BE2C (cell line): Measurements from ENCODE around the gene PRRT1B.
A peak's percentile ranks its signal among the peaks of the same experiment; 100 is the strongest.

Experiments used
- DNase-seq: peaks from one replicate; pipeline ENCODE4 v3.0.0-alpha.2; 2020
- H3K27me3 ChIP-seq: fragments of 250-450 bp; sonication (Bioruptor Pico); 2 replicates; pipeline ENCODE4 v1.5.1; 2020; ENCODE audit warnings: mild to moderate bottlenecking
- H3K36me3 ChIP-seq: fragments of 250-450 bp; sonication (Bioruptor Pico); 2 replicates; pipeline ENCODE4 v1.5.1; 2020; ENCODE audit warnings: mild to moderate bottlenecking
- H3K4me1 ChIP-seq: fragments of 250-450 bp; sonication (Bioruptor Pico); 2 replicates; pipeline ENCODE4 v1.5.1; 2020
- H3K4me3 ChIP-seq: 2 replicates; pipeline ENCODE4 v1.5.1; 2011; ENCODE audit warnings: low read depth, low read length
- H3K9me3 ChIP-seq: fragments of 250-450 bp; sonication (Bioruptor Pico); 2 replicates; pipeline ENCODE4 v1.5.1; 2020
- TF ChIP-seq, protein P1 (sequence below): IDR thresholded peaks from 2 replicates; pipeline ENCODE4 v1.5.1; 2012; ENCODE audit warnings: mild to moderate bottlenecking, low read depth, low read length

PRRT1B gene

GRCh38 chr9:131529597-131530545, 15.5 kb upstream of the PRRT1B start:
- peaks cover 22% of the 10 kb centered on the region for H3K36me3 ChIP-seq
- no peaks in the 10 kb centered on the region for H3K27me3 ChIP-seq
- DNase-seq = no peak
- H3K9me3 ChIP-seq = no peaks in the 10 kb centered on the region
- H3K4me1 ChIP-seq = no peaks in the 10 kb centered on the region
- peak overlapping the region; percentile 73 for H3K4me3 ChIP-seq
- TF ChIP-seq, protein P1, sequence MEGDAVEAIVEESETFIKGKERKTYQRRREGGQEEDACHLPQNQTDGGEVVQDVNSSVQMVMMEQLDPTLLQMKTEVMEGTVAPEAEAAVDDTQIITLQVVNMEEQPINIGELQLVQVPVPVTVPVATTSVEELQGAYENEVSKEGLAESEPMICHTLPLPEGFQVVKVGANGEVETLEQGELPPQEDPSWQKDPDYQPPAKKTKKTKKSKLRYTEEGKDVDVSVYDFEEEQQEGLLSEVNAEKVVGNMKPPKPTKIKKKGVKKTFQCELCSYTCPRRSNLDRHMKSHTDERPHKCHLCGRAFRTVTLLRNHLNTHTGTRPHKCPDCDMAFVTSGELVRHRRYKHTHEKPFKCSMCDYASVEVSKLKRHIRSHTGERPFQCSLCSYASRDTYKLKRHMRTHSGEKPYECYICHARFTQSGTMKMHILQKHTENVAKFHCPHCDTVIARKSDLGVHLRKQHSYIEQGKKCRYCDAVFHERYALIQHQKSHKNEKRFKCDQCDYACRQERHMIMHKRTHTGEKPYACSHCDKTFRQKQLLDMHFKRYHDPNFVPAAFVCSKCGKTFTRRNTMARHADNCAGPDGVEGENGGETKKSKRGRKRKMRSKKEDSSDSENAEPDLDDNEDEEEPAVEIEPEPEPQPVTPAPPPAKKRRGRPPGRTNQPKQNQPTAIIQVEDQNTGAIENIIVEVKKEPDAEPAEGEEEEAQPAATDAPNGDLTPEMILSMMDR = no peak

DNA sequence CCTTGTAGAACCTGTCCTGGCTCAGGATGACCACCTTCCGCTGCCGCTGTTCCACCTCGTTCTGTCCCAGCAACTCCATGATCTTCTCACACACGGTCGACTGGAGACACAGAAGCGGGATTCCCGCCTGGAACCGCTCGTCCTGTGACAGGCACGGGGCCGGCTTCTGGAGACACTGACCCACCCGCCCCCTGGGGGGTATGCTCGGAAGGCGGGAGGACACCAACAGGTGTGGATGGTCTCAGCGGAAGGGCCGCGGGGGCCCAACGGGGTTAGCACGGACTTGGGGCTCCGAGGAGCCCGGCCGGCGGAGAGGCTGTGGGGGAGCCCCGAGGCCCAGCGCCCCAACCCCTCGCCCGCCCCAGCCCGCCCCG, 14.8 kb upstream of the PRRT1B start:
- peak; percentile 70 for DNase-seq
- H3K9me3 ChIP-seq = no peaks in the 10 kb centered on the region

GRCh38 chr9:131530920-131531832, 14.1 kb upstream of the PRRT1B start, which contains the start of gene UCK1:
Gene UCK1, minus strand, starts transcription at chr9:131531263. Its CDS starts 89 bp downstream, at chr9:131531174.
- no peaks in the 10 kb centered on the region for H3K27me3 ChIP-seq
- TF ChIP-seq, protein P1 = no peak
- H3K4me3 ChIP-seq = peak within 1 kb of the TSS; percentile 73
- peak; percentile 89 for DNase-seq
- no peaks in the 10 kb centered on the region for H3K4me1 ChIP-seq
- H3K36me3 ChIP-seq = peaks cover 15% of the 10 kb centered on the region
- no peaks in the 10 kb centered on the region for H3K9me3 ChIP-seq

More for the DNA sequence above, 14.8 kb upstream of the PRRT1B start:
- TF ChIP-seq, protein P1 = peak; percentile 29
- H3K4me1 ChIP-seq = no peaks in the 10 kb centered on the region
- peaks cover 19% of the 10 kb centered on the region for H3K36me3 ChIP-seq
- H3K27me3 ChIP-seq = no peaks in the 10 kb centered on the region
- peak overlapping the region; percentile 73 for H3K4me3 ChIP-seq

GRCh38 chr9:131534721-131535237, 10.5 kb upstream of the PRRT1B start:
- no peaks in the 10 kb centered on the region for H3K36me3 ChIP-seq
- H3K4me1 ChIP-seq = no peaks in the 10 kb centered on the region
- no peak for DNase-seq
- TF ChIP-seq, protein P1 = no peak
- no peak overlapping the region for H3K4me3 ChIP-seq
- H3K9me3 ChIP-seq = peaks cover 2% of the 10 kb centered on the region; the same call in 1 of the 2 replicates
- H3K27me3 ChIP-seq = no peaks in the 10 kb centered on the region

- Histone ChIP-seq H3K4me3 (no peak overlapping the region), H3K36me3 (no peaks in the 10 kb centered on the region), H3K9me3 (peaks cover 3% of the 10 kb centered on the region), H3K27me3 (no peaks in the 10 kb centered on the region), H3K4me1 (no peaks in the 10 kb centered on the region)
- no peak for DNase-seq
- TF ChIP-seq, protein P1 = no peak
Measured at GRCh38 chr9:131537946-131538345, 7.4 kb upstream of the PRRT1B start.
